DMS79 (cell line): ENCODE results near the gene AWAT1.
A peak's percentile ranks its signal among the peaks of the same experiment; 100 is the strongest.
"Not testable (repeated sequence)": the region's sequence is repeated elsewhere in the genome, so short reads cannot be mapped to it uniquely, and the experiment has no call there.

ENCODE experiments used
- DNase-seq: peaks from one replicate; lab custom pipeline; 2025; lab: John Stamatoyannopoulos, UW

Gene AWAT1

GRCh38 chrX:70262952-70263567, 28.6 kb downstream of the AWAT1 start:
- peak; percentile 15 for DNase-seq

DNA sequence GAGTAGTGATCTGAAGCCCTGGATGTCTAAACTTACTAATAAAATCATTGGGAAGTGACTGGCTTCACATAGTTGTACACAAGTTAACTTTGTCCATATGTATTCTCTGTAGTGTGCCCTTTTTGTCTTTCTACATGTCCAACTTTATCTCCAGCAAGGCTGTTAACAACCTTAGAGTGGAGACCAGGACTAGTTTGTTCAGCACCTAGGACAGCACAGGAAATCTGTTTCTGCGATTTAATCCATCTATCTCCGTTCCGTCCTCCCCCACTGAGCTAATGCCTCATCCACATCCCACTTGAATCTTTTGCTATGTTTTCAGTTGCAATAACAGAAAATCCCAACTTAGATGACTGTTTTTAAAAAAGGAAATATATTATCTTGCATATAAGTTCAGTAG, 30.3 kb downstream of the AWAT1 start:
- DNase-seq = no peak

DNA sequence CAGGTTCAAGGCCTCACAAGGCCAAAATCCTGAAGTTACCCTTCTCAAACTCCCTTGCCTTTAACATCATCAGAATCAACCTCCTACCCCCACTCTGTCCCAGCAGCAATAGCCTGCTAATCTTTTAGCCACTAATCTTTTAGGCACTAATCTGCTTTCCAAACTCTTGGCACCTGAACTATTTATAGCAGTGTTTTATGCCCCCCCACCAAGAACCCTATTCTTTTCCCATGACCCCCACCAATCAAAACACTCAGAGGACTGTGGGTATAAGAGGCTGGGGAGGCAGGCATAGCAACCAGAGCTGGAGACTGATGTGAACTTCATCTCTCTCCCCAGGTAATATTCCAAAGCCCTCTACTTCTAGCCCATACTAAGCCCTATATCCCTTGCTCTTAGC, 33.6 kb downstream of the AWAT1 start, which contains the start of gene ARR3:
ARR3 (plus strand) TSS at position 301 of the 400 bp plus-strand sequence. CDS start 1,052 bp downstream, outside the sequence.
- DNase-seq = no peak

DNA sequence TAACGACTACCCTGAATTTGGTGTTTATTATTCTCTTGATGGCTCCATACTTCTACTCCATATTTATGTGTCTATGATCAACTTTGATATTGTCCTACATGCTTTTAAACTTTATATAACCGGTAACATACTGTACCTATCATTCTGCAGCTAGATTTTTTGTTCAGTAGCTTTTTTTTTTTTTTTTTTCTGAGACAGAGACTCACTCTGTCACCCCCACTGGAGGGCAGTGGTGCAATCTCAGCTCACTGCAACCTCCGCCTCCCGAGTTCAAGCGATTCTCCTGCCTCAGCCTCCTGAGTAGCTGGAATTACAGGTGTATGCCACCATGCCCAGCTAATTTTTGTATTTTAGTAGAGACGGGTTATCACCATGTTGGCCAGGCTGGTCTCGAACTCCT, 39.6 kb downstream of the AWAT1 start:
- not testable (repeated sequence) for DNase-seq

DNA sequence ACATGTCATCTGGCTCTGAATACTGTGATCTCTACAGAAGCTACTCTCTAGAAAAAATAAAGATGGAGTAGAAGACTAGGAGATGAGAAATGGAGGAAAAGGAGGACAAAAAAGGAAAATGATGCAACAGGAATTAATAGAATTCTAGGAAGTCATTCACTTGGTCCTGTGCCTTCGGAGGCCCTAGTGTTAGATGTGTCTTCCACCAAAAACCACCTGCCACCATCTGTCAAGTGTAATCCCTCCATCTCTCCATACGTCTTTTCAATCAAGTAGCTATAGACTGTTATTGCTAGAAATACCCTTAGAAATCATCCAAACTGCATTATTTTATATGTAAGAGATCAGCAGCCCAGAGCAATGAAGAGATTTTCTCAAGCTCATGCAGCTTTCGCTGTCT, 44.6 kb downstream of the AWAT1 start:
- no peak for DNase-seq

GRCh38 chrX:70280573-70280972, 46.1 kb downstream of the AWAT1 start:
- DNase-seq = no peak

DNA sequence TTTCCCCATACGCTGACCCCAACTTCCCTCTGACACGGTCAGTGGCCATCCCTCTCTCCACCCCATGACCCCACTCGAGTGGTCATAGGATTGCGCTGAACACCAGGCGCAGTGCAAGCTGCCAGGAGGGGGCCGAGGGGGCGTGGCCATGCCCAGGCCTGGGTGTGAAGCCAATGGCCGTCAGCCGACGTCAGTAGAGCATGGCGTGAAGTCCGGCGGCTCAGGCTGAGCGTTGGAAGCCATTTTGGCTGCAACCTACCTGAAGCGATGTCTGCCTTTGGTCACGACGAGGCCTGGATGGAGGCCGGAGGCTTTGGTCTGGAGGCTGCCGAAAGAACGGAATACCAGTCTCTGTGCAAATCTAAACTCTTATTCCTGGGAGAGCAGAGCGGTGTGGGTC, 47.5 kb downstream of the AWAT1 start, which contains the start of gene RAB41:
RAB41 (plus strand) TSS at position 222 of the 400 bp plus-strand sequence; CDS start at position 268, 46 bp downstream.
- no peak for DNase-seq

GRCh38 chrX:70289168-70289792, 54.8 kb downstream of the AWAT1 start:
- DNase-seq = no peak
